Fibroblast of pulmonary artery (primary cell): ENCODE measurements around the gene CT47A7.
"Not testable (repeated sequence)": the region's sequence is repeated elsewhere in the genome, so short reads cannot be mapped to it uniquely, and the experiment has no call there.

Source experiments
- DNase-seq: peaks from one replicate; pipeline ENCODE4 v3.0.0-alpha.2; 2010; ENCODE audit warnings: low read depth
- H3K4me3 ChIP-seq: replicated peaks from 2 replicates; pipeline ENCODE4 v1.5.1; 2011; ENCODE audit warnings: low read depth, mild to moderate bottlenecking, control low read depth, low read length, moderate library complexity
- CTCF ChIP-seq: IDR thresholded peaks from 2 replicates; pipeline ENCODE4 v1.5.1; 2011; ENCODE audit warnings: mild to moderate bottlenecking, control low read depth, low read length, inconsistent platforms; ENCODE audit errors: missing control alignments

Gene CT47A7

GRCh38 chrX:120956500-120956899 is at the start of gene CT47A7:
Gene CT47A7 (minus strand): TSS chrX:120956600. CDS start chrX:120956345, 255 bp downstream.
- DNase-seq, H3K4me3 ChIP-seq: not testable (repeated sequence)

- no peak overlapping the region for H3K4me3 ChIP-seq
- DNase-seq = peak; percentile 59
- TF ChIP-seq CTCF = peak; percentile 40
Measured at GRCh38 chrX:121000589-121000988, 44.2 kb upstream of the CT47A7 start.

- TF ChIP-seq CTCF = no peak
- H3K4me3 ChIP-seq = no peak overlapping the region
- no peak for DNase-seq
Measured at GRCh38 chrX:120999413-120999812, 43.0 kb upstream of the CT47A7 start.

- not testable (repeated sequence) for H3K4me3 ChIP-seq, DNase-seq
Measured at GRCh38 chrX:120985660-120986059, 29.3 kb upstream of the CT47A7 start, which contains the start of gene CT47A1. Gene CT47A1 (minus strand): TSS chrX:120985760. CDS start chrX:120985529, 231 bp downstream.
